Measurements from ENCODE around the gene SERPINI2.
"Not testable (repeated sequence)": the region's sequence is repeated elsewhere in the genome, so short reads cannot be mapped to it uniquely, and the experiment has no call there.

The SERPINI2 gene

GRCh38 chr3:167453815-167454214 lies 20.0 kb downstream of the SERPINI2 start:
- no peak for DNase-seq

GRCh38 chr3:167451282-167451681 lies 22.6 kb downstream of the SERPINI2 start:
- in situ Hi-C loops (cut with MboI; ENCODE audit: low pct_unique_long_range_greater_than_20kb, low sequenced_read_pairs), result no loop called here
- DNase-seq, result no peak

More at GRCh38 chr3:167453815-167454214, 20.0 kb downstream of the SERPINI2 start:
- in situ Hi-C loops (cut with MboI; ENCODE audit: low pct_unique_long_range_greater_than_20kb, low sequenced_read_pairs), result no loop called here

- in situ Hi-C loops (cut with MboI; ENCODE audit: low pct_unique_long_range_greater_than_20kb, low sequenced_read_pairs), result no loop called here
- no peak for DNase-seq
These were observed 23.2 kb downstream of the SERPINI2 start for GRCh38 chr3:167450675-167451074.

- in situ Hi-C loops (cut with MboI; ENCODE audit: low pct_unique_long_range_greater_than_20kb, low sequenced_read_pairs), result no loop called here
- DNase-seq, result no peak
These were observed 23.6 kb downstream of the SERPINI2 start for GRCh38 chr3:167450195-167450594.

- in situ Hi-C loops (cut with MboI; ENCODE audit: low pct_unique_long_range_greater_than_20kb, low sequenced_read_pairs), result no loop called here
These were observed 28.4 kb downstream of the SERPINI2 start for GRCh38 chr3:167445491-167445890.

GRCh38 chr3:167441256-167441655 lies 32.6 kb downstream of the SERPINI2 start:
- no peak for DNase-seq
- in situ Hi-C loops (cut with MboI; ENCODE audit: low pct_unique_long_range_greater_than_20kb, low sequenced_read_pairs), result no loop called here

More at GRCh38 chr3:167445491-167445890, 28.4 kb downstream of the SERPINI2 start:
- no peak for DNase-seq

- peak; percentile 3 for DNase-seq
- in situ Hi-C loops (cut with MboI; ENCODE audit: low pct_unique_long_range_greater_than_20kb, low sequenced_read_pairs), result no loop called here
These were observed 36.3 kb downstream of the SERPINI2 start for GRCh38 chr3:167437428-167438139.

- DNase-seq; in situ Hi-C loops (cut with MboI; ENCODE audit: low pct_unique_long_range_greater_than_20kb, low sequenced_read_pairs): not testable (repeated sequence)
These were observed 46.9 kb downstream of the SERPINI2 start for GRCh38 chr3:167426962-167427361.

GRCh38 chr3:167422396-167422795 lies 51.4 kb downstream of the SERPINI2 start:
- in situ Hi-C loops (cut with MboI; ENCODE audit: low pct_unique_long_range_greater_than_20kb, low sequenced_read_pairs), result loop anchor here (25.0 kb wide), 1 partner anchor 465 kb away; no protein-coding TSS in a partner anchor

GRCh38 chr3:167409611-167410010 lies 64.2 kb downstream of the SERPINI2 start:
- no peak for DNase-seq
- in situ Hi-C loops (cut with MboI; ENCODE audit: low pct_unique_long_range_greater_than_20kb, low sequenced_read_pairs), result loop anchor here (25.0 kb wide), 1 partner anchor 478 kb away; no protein-coding TSS in a partner anchor

More at GRCh38 chr3:167422396-167422795, 51.4 kb downstream of the SERPINI2 start:
- DNase-seq, result not testable (repeated sequence)

GRCh38 chr3:167406876-167407492 lies 66.9 kb downstream of the SERPINI2 start:
- in situ Hi-C loops (cut with MboI; ENCODE audit: low pct_unique_long_range_greater_than_20kb, low sequenced_read_pairs), result loop anchor here (25.0 kb wide), 1 partner anchor 480 kb away; no protein-coding TSS in a partner anchor
- peak; percentile 30 for DNase-seq

GRCh38 chr3:167397826-167398225 lies 76.0 kb downstream of the SERPINI2 start:
- DNase-seq, result no peak
- in situ Hi-C loops (cut with MboI; ENCODE audit: low pct_unique_long_range_greater_than_20kb, low sequenced_read_pairs), result no loop called here

GRCh38 chr3:167396075-167396474 lies 77.8 kb downstream of the SERPINI2 start:
- no peak for DNase-seq
- in situ Hi-C loops (cut with MboI; ENCODE audit: low pct_unique_long_range_greater_than_20kb, low sequenced_read_pairs), result no loop called here

- in situ Hi-C loops (cut with MboI; ENCODE audit: low pct_unique_long_range_greater_than_20kb, low sequenced_read_pairs), result no loop called here
- DNase-seq, result no peak
These were observed 79.8 kb downstream of the SERPINI2 start for GRCh38 chr3:167394003-167394402.
